Neural progenitor cell (in vitro differentiated cells): ENCODE measurements around the gene NOVA2. TPM values are rescaled to one million over a fixed set of nuclear protein-coding genes. Genes with fewer than 3 reads are reported as not detected.
A peak's percentile ranks its signal among the peaks of the same experiment; 100 is the strongest.

Experiments
- DNase-seq: peaks from one replicate; pipeline ENCODE4 v3.0.0-alpha.2; 2016; ENCODE audit warnings: low spot score
- H2AFZ ChIP-seq: fragments of 200-600 bp; sonication (generic); replicated peaks from 2 replicates; pipeline ENCODE4 v1.6.1; 2016; ENCODE audit warnings: antibody characterized with exemption
- H3F3A ChIP-seq: fragments of 200-600 bp; sonication (generic); 2 replicates; pipeline ENCODE4 v1.6.1; 2016; ENCODE audit warnings: antibody characterized with exemption, low read depth
- H3K27ac ChIP-seq: fragments of 200-600 bp; sonication (generic); 2 replicates; pipeline ENCODE4 v1.5.1; 2016; ENCODE audit warnings: mild to moderate bottlenecking
- H3K27me3 ChIP-seq: fragments of 200-600 bp; sonication (generic); 2 replicates; pipeline ENCODE4 v1.6.1; 2016; ENCODE audit warnings: mild to moderate bottlenecking, moderate library complexity
- H3K36me3 ChIP-seq: fragments of 200-600 bp; sonication (generic); 2 replicates; pipeline ENCODE4 v1.5.1; 2016
- H3K4me1 ChIP-seq: fragments of 200-600 bp; sonication (generic); 2 replicates; pipeline ENCODE4 v1.6.1; 2016; ENCODE audit warnings: mixed run types
- H3K4me2 ChIP-seq: fragments of 200-600 bp; sonication (generic); 2 replicates; pipeline ENCODE4 v1.6.1; 2016
- H3K4me3 ChIP-seq: fragments of 200-600 bp; sonication (generic); 2 replicates; pipeline ENCODE4 v1.5.1; 2016
- H3K79me2 ChIP-seq: fragments of 200-600 bp; sonication (generic); 2 replicates; pipeline ENCODE4 v1.6.1; 2016; ENCODE audit warnings: low read depth
- H3K9ac ChIP-seq: fragments of 200-600 bp; sonication (generic); 2 replicates; pipeline ENCODE4 v1.6.1; 2016
- H3K9me3 ChIP-seq: fragments of 200-600 bp; sonication (generic); 2 replicates; pipeline ENCODE4 v1.5.1; 2016; ENCODE audit warnings: low read depth
- H4K20me1 ChIP-seq: fragments of 200-600 bp; sonication (generic); 2 replicates; pipeline ENCODE4 v1.6.1; 2016; ENCODE audit warnings: low read depth
- H3K27ac Mint-ChIP-seq: 3 replicates; pipeline ENCODE4 v1.8.0; 2021; ENCODE audit warnings: mixed read lengths
- H3K27me3 Mint-ChIP-seq: 2 replicates; pipeline ENCODE4 v1.8.0; 2022; ENCODE audit warnings: low read depth, mild to moderate bottlenecking, inconsistent platforms, moderate library complexity, mixed read lengths; ENCODE audit not compliant: insufficient read depth
- H3K36me3 Mint-ChIP-seq: 3 replicates; pipeline ENCODE4 v1.8.0; 2021; ENCODE audit warnings: mixed read lengths
- H3K4me1 Mint-ChIP-seq: 3 replicates; pipeline ENCODE4 v1.8.0; 2021; ENCODE audit warnings: mixed read lengths
- H3K4me3 Mint-ChIP-seq: 3 replicates; pipeline ENCODE4 v1.8.0; 2021; ENCODE audit warnings: mild to moderate bottlenecking, moderate library complexity, mixed read lengths
- H3K9me3 Mint-ChIP-seq: 3 replicates; pipeline ENCODE4 v1.8.0; 2020; ENCODE audit warnings: mixed read lengths
- EZH2 ChIP-seq: fragments of 200-600 bp; sonication (generic); IDR thresholded peaks from 2 replicates; pipeline ENCODE4 v1.6.1; 2017; ENCODE audit warnings: antibody characterized with exemption, mild to moderate bottlenecking, moderate library complexity
- EZH2phosphoT487 ChIP-seq: fragments of 200-600 bp; sonication (generic); IDR thresholded peaks from 2 replicates; pipeline ENCODE4 v1.6.1; 2017; ENCODE audit warnings: antibody characterized with exemption
- total RNA-seq: library from RNA; depleted of rRNA; stranded (reverse); fragments of >200 nt; gene quantifications from 2 replicates; pipeline ENCODE4 v1.2.3, GENCODE V29; 2015; ENCODE audit warnings: low replicate concordance
- TF ChIP-seq, protein P1 (sequence below): fragments of 200-600 bp; sonication (generic); IDR thresholded peaks from 2 replicates; pipeline ENCODE4 v1.5.1; 2017; ENCODE audit warnings: antibody characterized with exemption, mild to moderate bottlenecking

NOVA2 gene
- total RNA-seq, 1 donor from 2014 or later, result 3.9 TPM

- Mint-ChIP-seq H3K4me1 (peaks cover 46% of the 10 kb centered on the region), H3K4me3 (peak overlapping the region; percentile 61), H3K27ac (no peak overlapping the region), H3K27me3 (peaks cover 2% of the 10 kb centered on the region), H3K9me3 (no peaks in the 10 kb centered on the region), H3K36me3 (peaks cover 21% of the 10 kb centered on the region)
- DNase-seq, result no peak
- H3K36me3 ChIP-seq, result no peaks in the 10 kb centered on the region
- H3K9ac ChIP-seq, result no peak overlapping the region
- H3K27ac ChIP-seq, result no peak overlapping the region
- peaks cover 9% of the 10 kb centered on the region for H3K4me1 ChIP-seq
- H3K4me3 ChIP-seq, result peak overlapping the region; percentile 61
- peaks cover 20% of the 10 kb centered on the region for H4K20me1 ChIP-seq
- no peaks in the 10 kb centered on the region for H3K79me2 ChIP-seq
- no peak for TF ChIP-seq EZH2
- TF ChIP-seq, protein P1, sequence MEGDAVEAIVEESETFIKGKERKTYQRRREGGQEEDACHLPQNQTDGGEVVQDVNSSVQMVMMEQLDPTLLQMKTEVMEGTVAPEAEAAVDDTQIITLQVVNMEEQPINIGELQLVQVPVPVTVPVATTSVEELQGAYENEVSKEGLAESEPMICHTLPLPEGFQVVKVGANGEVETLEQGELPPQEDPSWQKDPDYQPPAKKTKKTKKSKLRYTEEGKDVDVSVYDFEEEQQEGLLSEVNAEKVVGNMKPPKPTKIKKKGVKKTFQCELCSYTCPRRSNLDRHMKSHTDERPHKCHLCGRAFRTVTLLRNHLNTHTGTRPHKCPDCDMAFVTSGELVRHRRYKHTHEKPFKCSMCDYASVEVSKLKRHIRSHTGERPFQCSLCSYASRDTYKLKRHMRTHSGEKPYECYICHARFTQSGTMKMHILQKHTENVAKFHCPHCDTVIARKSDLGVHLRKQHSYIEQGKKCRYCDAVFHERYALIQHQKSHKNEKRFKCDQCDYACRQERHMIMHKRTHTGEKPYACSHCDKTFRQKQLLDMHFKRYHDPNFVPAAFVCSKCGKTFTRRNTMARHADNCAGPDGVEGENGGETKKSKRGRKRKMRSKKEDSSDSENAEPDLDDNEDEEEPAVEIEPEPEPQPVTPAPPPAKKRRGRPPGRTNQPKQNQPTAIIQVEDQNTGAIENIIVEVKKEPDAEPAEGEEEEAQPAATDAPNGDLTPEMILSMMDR, result no peak
- no peak for TF ChIP-seq EZH2phosphoT487
- H3F3A ChIP-seq, result peaks cover 23% of the 10 kb centered on the region
- peak overlapping the region; percentile 96 for H3K4me2 ChIP-seq
- H2AFZ ChIP-seq, result no peak overlapping the region
- no peaks in the 10 kb centered on the region for H3K9me3 ChIP-seq
- no peaks in the 10 kb centered on the region for H3K27me3 ChIP-seq
Observed at GRCh38 chr19:45952341-45952685, 21.4 kb downstream of the NOVA2 start.

- H3K4me2 ChIP-seq, result no peak overlapping the region
- H4K20me1 ChIP-seq, result peaks cover 17% of the 10 kb centered on the region
- no peaks in the 10 kb centered on the region for H3K9me3 Mint-ChIP-seq
- no peak overlapping the region for H3K9ac ChIP-seq
- DNase-seq, result no peak
- H3K27me3 ChIP-seq, result no peaks in the 10 kb centered on the region
- TF ChIP-seq EZH2 (no peak), EZH2phosphoT487 (no peak)
- TF ChIP-seq, protein P1, result no peak
- no peak overlapping the region for H3K4me3 ChIP-seq
- no peaks in the 10 kb centered on the region for H3K36me3 ChIP-seq
- H3F3A ChIP-seq, result peaks cover 13% of the 10 kb centered on the region
- H2AFZ ChIP-seq, result no peak overlapping the region
- H3K79me2 ChIP-seq, result no peaks in the 10 kb centered on the region
- no peak overlapping the region for H3K4me3 Mint-ChIP-seq
- peaks cover 27% of the 10 kb centered on the region for H3K36me3 Mint-ChIP-seq
- H3K4me1 ChIP-seq, result no peaks in the 10 kb centered on the region
- peaks cover 11% of the 10 kb centered on the region for H3K4me1 Mint-ChIP-seq
- no peaks in the 10 kb centered on the region for H3K9me3 ChIP-seq
- H3K27ac ChIP-seq, result no peak overlapping the region
- H3K27me3 Mint-ChIP-seq, result no peaks in the 10 kb centered on the region
- no peak overlapping the region for H3K27ac Mint-ChIP-seq
Observed at GRCh38 chr19:45947926-45948325, 25.7 kb downstream of the NOVA2 start.

GRCh38 chr19:45940515-45940805 lies 33.2 kb downstream of the NOVA2 start:
- Mint-ChIP-seq H3K36me3 (peaks cover 44% of the 10 kb centered on the region), H3K27me3 (peaks cover 4% of the 10 kb centered on the region), H3K27ac (no peak overlapping the region), H3K4me3 (no peak overlapping the region), H3K9me3 (no peaks in the 10 kb centered on the region), H3K4me1 (peaks cover 7% of the 10 kb centered on the region)
- no peaks in the 10 kb centered on the region for H3F3A ChIP-seq
- no peak for TF ChIP-seq EZH2phosphoT487
- H3K9me3 ChIP-seq, result no peaks in the 10 kb centered on the region
- no peak overlapping the region for H3K4me3 ChIP-seq
- H3K4me2 ChIP-seq, result no peak overlapping the region
- H2AFZ ChIP-seq, result no peak overlapping the region
- no peaks in the 10 kb centered on the region for H3K27me3 ChIP-seq
- no peak overlapping the region for H3K9ac ChIP-seq
- H3K27ac ChIP-seq, result no peak overlapping the region
- H3K36me3 ChIP-seq, result no peaks in the 10 kb centered on the region
- no peaks in the 10 kb centered on the region for H4K20me1 ChIP-seq
- no peaks in the 10 kb centered on the region for H3K79me2 ChIP-seq
- no peaks in the 10 kb centered on the region for H3K4me1 ChIP-seq
- DNase-seq, result no peak

GRCh38 chr19:45939792-45940514 lies 33.7 kb downstream of the NOVA2 start:
- Histone ChIP-seq H3K79me2 (no peaks in the 10 kb centered on the region), H2AFZ (no peak overlapping the region), H3K36me3 (no peaks in the 10 kb centered on the region), H3K4me3 (no peak overlapping the region), H3K27ac (no peak overlapping the region), H3K4me2 (no peak overlapping the region), H3K9ac (no peak overlapping the region), H3K27me3 (no peaks in the 10 kb centered on the region), H4K20me1 (no peaks in the 10 kb centered on the region), H3K9me3 (no peaks in the 10 kb centered on the region), H3K4me1 (no peaks in the 10 kb centered on the region), H3F3A (no peaks in the 10 kb centered on the region)
- no peak for DNase-seq
- H3K27me3 Mint-ChIP-seq, result peaks cover 4% of the 10 kb centered on the region
- no peak overlapping the region for H3K27ac Mint-ChIP-seq
- H3K9me3 Mint-ChIP-seq, result no peaks in the 10 kb centered on the region
- peaks cover 42% of the 10 kb centered on the region for H3K36me3 Mint-ChIP-seq
- H3K4me3 Mint-ChIP-seq, result no peak overlapping the region
- peaks cover 8% of the 10 kb centered on the region for H3K4me1 Mint-ChIP-seq
- no peak for TF ChIP-seq EZH2
